HAP-1 (cell line): ENCODE data around the gene MAP2K5.

Source experiments
- DNase-seq, 2 experiments: peaks; one replicate each; pipeline ENCODE4 v3.0.0-alpha.2; 2016 to 2020; ENCODE audit warnings: low spot score in 2 of 2
- H3K27me3 ChIP-seq: fragments of 250-450 bp; sonication (Bioruptor Pico); 2 replicates; pipeline ENCODE4 v1.5.1; 2020; ENCODE audit warnings: low read depth, mild to moderate bottlenecking, moderate library complexity
- H3K36me3 ChIP-seq: fragments of 250-450 bp; sonication (Bioruptor Pico); replicated peaks from 2 replicates; pipeline ENCODE4 v1.5.1; 2020; ENCODE audit warnings: mild to moderate bottlenecking
- H3K4me1 ChIP-seq: fragments of 250-450 bp; sonication (Bioruptor Pico); 2 replicates; pipeline ENCODE4 v1.5.1; 2020; ENCODE audit warnings: mild to moderate bottlenecking
- H3K4me3 ChIP-seq: fragments of 250-450 bp; sonication (Bioruptor Pico); 2 replicates; pipeline ENCODE4 v1.5.1; 2020; ENCODE audit warnings: mild to moderate bottlenecking, moderate library complexity
- H3K9me3 ChIP-seq: fragments of 250-450 bp; sonication (Bioruptor Pico); 2 replicates; pipeline ENCODE4 v1.5.1; 2020; ENCODE audit warnings: mild to moderate bottlenecking, moderate library complexity
- in situ Hi-C: fragments of 300-500 bp; cut with MboI; formaldehyde crosslinking; loops from 3 replicates; pipeline ENCODE4 v1.14.3; 2020; ENCODE audit warnings: low sequenced_read_pairs, inconsistent platforms, mixed read lengths

Gene MAP2K5

DNA sequence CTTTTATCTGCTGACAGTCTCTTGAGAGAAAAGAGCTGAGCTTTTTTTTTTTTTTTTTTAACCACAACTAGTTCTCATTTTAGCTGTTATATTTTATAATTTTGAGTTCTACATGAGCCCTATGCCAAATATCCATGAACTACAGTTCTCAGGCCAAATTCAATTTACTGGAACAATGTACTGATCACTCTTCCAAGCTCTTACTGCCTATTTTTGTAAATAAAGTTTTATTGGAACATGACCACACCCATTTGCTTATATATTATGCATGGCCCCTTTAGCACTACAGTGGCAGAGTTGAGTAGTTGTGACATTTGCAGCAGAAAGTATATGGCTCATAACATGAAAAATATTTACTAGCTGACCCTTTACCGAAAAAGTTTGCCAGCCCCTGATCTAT, 153.6 kb downstream of the MAP2K5 start:
- Histone ChIP-seq H3K9me3 (no peaks in the 10 kb centered on the region), H3K27me3 (no peaks in the 10 kb centered on the region), H3K4me1 (peaks cover 15% of the 10 kb centered on the region), H3K4me3 (no peak overlapping the region), H3K36me3 (no peaks in the 10 kb centered on the region)
- no peak for DNase-seq
- in situ Hi-C loops: no loop called here

DNA sequence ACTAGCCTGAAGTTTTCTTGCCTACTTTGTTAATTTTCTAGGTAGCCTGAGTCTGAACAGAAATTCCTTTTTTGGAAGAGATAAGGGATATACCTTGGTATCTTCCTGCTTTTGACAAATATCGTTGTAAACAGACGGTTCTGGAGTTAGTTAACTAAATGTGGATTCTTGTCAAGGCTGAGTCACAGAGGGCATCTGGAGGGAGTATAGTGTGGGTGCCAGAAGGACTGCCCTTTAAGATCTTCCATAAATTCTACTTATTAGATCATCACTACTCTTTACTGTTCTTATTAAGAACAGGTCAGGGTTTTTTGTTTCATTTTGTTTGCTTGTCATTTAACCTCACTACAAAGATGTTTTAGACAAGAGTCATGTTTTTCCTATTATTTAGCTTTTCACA, 157.5 kb downstream of the MAP2K5 start:
- H3K9me3 ChIP-seq: no peaks in the 10 kb centered on the region
- in situ Hi-C loops: no loop called here
- no peaks in the 10 kb centered on the region for H3K36me3 ChIP-seq
- H3K27me3 ChIP-seq: no peaks in the 10 kb centered on the region
- no peaks in the 10 kb centered on the region for H3K4me1 ChIP-seq
- no peak overlapping the region for H3K4me3 ChIP-seq
- no peak for DNase-seq

DNA sequence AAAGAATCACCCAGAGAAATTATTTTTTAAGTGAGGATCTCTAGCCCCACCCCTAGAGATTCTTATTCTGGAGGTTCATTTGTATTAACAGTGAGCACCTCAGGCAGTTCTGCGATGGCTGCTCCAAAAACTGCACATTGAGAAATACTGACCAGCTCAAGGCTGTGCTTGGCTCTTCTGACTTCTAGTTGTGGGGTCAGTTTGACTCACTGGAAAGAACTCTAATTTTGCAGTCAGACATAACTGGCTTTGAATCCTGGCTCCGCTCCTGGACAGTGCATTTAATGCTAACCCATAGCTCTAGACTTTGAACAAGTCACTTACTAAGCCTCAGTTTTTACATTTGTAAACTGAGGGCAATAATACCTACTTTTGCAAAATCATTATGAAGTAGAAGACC, 159.2 kb downstream of the MAP2K5 start:
- in situ Hi-C loops: no loop called here

DNA sequence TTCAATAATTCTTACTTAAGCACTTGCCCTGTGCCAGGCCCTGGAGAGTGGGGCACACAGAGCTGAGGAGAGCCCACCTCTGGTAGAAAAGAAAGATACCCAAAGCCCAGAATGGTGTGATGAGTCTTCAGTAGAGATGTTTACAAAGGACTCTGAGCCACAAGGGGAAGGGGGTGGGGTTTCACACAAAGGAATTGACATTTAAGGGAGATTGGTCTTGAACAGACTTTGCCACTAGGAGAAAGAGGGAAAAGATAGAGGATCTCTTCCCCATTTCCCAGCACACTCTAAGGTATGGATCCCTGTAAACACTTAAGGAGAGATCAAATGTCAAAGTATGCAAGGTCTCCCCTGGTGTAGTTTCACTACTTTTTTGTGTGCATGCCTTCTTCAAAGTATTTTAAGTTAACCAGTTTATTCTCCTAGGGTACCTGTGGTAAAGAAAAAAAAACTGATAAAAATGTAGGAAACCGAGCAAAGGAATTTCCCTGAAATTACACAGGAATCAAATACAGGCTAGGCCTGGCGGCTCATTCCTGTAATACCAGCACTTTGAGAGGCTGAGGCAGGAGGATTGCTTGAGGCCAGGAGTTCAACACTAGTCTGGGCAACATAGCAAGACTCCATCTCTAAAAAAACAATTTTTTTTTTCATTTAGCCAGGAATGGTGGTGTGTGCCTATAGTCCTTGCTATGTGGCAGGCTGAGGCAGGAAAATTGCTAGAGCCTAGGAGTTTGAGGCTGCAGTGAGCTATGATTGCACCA, 165.2 kb downstream of the MAP2K5 start:
- peak; percentile 37 to 38 for DNase-seq
- Histone ChIP-seq H3K4me3 (no peak overlapping the region), H3K9me3 (no peaks in the 10 kb centered on the region; the same call in 1 of the 2 replicates), H3K36me3 (0 out of 2 replicates have a peak, but pooled peaks cover 4% of the 10 kb centered on the region), H3K27me3 (no peaks in the 10 kb centered on the region), H3K4me1 (no peaks in the 10 kb centered on the region; the same call in 1 of the 2 replicates)
- in situ Hi-C loops: no loop called here

More for the DNA sequence above, 159.2 kb downstream of the MAP2K5 start:
- H3K9me3 ChIP-seq: no peaks in the 10 kb centered on the region
- H3K4me1 ChIP-seq: no peaks in the 10 kb centered on the region
- DNase-seq: no peak
- no peaks in the 10 kb centered on the region for H3K27me3 ChIP-seq
- H3K36me3 ChIP-seq: no peaks in the 10 kb centered on the region
- H3K4me3 ChIP-seq: no peak overlapping the region

DNA sequence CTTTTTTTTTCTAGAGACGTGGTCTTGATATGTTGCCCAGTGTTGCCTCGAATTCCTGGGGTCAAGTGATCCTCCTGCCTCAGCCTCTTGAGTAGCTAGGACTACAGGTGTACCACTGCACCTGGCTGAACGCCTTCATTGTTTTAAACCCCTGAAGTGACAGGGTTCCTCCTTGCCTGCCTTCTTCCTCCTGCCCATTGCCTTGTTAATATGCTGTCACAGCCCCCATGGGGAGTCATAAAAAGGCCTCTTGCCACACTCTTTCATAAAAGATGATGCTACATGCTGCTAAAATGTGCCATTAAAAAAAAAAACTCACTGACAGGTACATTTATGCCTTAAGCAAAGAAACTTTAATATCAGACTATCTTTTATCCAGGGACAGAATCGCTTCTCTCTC, 166.0 kb downstream of the MAP2K5 start:
- Histone ChIP-seq H3K4me3 (no peak overlapping the region), H3K9me3 (no peaks in the 10 kb centered on the region; the same call in 1 of the 2 replicates), H3K4me1 (no peaks in the 10 kb centered on the region; the same call in 1 of the 2 replicates), H3K36me3 (0 out of 2 replicates have a peak, but pooled peaks cover 4% of the 10 kb centered on the region), H3K27me3 (no peaks in the 10 kb centered on the region)
- in situ Hi-C loops: no loop called here
- DNase-seq: no peak

DNA sequence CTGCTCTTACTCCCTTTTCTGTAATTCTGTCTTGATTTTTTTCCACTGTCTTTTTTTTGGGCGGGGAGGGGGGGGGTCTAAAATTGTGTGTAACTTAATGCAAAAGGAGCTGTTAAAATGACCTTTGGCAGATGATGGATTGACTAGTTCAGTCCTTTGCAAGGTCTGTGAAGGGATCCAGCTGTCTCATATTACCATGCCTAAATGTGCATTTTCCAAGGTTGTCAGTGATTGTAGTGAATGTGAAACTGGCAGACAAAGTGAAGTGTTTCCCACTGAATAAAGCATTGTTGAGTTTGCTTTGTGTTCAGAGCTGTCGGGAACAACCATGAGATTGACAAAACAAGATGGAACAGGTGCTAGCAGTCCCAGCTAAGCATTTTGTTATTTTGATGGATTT, 172.7 kb downstream of the MAP2K5 start:
- DNase-seq: peak; percentile 41 to 90
- peaks cover 9% of the 10 kb centered on the region for H3K4me1 ChIP-seq
- no peaks in the 10 kb centered on the region; the same call in 1 of the 2 replicates for H3K9me3 ChIP-seq
- H3K27me3 ChIP-seq: no peaks in the 10 kb centered on the region
- peaks cover 4% of the 10 kb centered on the region; the same call in 1 of the 2 replicates for H3K36me3 ChIP-seq
- no peak overlapping the region for H3K4me3 ChIP-seq
- in situ Hi-C loops: no loop called here

DNA sequence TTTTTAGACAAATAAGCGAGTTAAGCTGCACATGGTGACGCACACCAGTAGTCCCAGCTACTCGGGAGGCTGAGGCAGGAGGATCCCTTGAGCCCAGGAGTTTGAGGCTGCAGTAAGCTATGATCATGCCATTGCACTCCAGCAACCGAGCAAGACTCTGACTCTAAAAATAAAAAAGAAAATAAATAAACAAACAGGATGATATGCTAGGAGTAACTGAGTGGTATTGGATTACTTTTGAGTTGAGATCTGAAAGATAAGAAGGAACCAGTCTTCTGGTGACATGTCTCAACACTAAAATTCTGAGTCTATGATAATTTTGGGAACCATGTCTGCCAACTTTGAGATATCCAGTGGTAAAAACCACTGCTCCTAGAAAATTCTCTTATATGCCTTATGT, 173.7 kb downstream of the MAP2K5 start:
- Histone ChIP-seq H3K27me3 (no peaks in the 10 kb centered on the region), H3K9me3 (no peaks in the 10 kb centered on the region; the same call in 1 of the 2 replicates), H3K4me3 (no peak overlapping the region), H3K4me1 (peaks cover 9% of the 10 kb centered on the region), H3K36me3 (peaks cover 2% of the 10 kb centered on the region; the same call in 1 of the 2 replicates)
- in situ Hi-C loops: no loop called here
- DNase-seq: no peak

DNA sequence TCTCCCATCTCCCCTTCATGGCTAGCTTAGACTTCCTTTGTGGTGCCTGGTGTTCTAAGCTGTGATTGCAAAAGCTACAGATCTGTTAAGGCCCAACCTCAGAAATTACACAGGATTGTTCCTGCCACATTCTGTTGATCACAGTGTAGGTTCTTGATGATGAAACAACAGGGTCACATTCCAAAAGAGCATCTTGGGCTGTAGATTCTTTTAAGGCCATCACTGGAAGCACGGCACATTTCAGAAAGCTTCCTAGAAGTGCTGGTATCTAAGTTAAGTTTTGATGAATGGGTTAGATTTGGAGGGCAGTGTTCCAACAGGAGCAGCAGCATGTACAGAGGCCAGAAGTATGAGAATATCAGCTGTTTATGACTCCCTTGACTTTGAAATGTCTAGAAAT, 175.3 kb downstream of the MAP2K5 start:
- H3K36me3 ChIP-seq: no peaks in the 10 kb centered on the region; the same call in 1 of the 2 replicates
- H3K4me1 ChIP-seq: peaks cover 19% of the 10 kb centered on the region
- no peak for DNase-seq
- in situ Hi-C loops: no loop called here
- no peaks in the 10 kb centered on the region for H3K27me3 ChIP-seq
- no peaks in the 10 kb centered on the region for H3K9me3 ChIP-seq
- no peak overlapping the region for H3K4me3 ChIP-seq

DNA sequence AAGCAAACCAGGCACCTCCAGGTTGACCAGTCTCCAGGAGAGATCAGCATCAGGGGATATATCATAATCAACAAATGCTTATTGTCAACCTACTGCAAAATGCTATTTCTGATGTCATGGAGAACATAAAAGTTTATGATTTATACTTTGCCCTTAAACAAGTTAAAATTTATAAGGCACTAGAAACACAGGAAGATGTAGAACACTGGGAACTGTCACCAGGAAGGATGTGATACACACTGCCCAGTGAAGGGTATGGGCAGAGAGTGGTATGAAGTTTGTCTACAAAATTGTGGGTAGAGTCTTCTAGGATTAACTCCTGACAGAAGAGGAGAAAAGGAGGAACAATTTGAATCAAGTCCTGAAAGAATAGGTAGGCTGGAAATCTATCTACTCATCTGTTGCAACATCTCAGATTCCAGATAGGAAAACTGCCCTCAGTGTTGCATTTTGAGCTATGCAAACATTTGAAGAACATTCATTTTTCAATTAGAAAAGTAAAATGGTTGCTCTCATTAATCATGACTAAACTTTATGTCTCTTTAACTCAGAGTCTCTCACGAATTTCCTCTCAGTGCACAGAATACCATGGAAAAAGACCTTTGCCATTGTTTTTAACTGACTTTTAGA, 176.9 kb downstream of the MAP2K5 start:
- H3K36me3 ChIP-seq: no peaks in the 10 kb centered on the region; the same call in 1 of the 2 replicates
- in situ Hi-C loops: no loop called here
- H3K4me1 ChIP-seq: peaks cover 32% of the 10 kb centered on the region
- DNase-seq: no peak
- no peak overlapping the region for H3K4me3 ChIP-seq
- H3K9me3 ChIP-seq: no peaks in the 10 kb centered on the region
- no peaks in the 10 kb centered on the region for H3K27me3 ChIP-seq

DNA sequence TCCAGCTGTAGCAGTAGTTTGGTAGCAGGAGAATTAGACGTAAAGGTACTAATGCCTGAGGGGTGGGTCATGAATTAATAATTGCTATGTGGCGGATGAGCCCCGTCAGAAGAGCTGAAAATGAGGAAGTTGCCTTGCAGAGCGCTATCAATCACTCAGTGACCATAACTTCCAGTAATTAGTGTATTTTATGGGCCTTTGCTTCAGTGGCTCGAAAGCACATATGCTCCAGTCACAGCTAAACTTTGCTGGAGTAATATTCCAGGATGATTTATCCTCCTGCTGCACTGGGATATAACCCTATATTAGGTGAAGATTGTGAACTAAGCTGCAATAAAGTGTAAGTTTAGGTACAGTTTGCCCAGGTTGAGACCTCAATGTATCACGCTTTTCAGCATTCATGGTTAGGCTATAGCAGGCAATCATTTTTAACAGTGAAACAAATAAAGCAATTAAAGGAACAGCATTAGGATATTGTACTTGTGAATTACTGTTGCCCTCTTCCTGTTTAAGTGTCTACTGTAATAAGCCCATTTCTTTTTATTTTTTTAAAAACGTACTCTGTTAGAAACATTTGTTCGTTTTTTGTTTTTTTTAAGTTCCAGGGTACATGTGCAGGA, 178.2 kb downstream of the MAP2K5 start:
- in situ Hi-C loops: no loop called here
- DNase-seq: no peak

DNA sequence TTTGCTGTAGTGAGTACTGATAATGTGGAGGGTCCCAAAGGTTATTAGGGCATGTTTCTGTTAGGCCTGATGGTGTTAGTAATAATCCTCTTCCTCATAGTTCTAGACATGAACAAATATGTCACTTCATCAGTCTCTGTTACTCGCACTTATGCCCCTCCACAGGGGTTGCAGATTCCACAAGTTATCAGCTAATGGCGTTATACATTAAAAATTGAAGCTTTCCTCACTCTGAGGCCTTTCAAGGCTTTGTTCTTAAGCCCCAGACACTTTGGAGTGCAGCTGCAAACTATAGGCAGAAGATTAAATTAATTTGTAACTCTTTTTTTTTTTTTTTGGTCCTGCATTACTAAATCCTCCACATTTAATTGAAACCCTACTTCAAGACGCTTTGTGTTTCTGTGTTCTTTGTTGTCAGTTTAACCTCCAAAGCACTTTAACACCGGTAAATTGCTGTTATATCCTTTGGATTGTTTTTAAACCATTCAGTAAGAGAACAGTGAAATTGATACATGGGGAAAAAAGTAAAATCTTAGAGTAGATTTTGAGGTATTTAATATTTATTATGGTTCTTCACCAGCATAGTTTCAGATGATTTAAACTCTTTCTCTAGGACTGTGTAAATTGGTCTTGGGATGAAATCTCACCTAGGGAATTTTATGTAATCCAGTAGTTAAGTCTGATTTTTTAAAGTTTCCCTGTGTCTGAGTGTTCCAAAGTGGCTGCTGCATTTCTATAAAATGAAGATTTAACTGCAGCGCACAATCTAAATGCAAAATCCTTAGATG, 179.7 kb downstream of the MAP2K5 start:
- H3K27me3 ChIP-seq: no peaks in the 10 kb centered on the region
- in situ Hi-C loops: no loop called here
- DNase-seq: peak in 1 of 2 experiments; percentile 50
- H3K4me1 ChIP-seq: peaks cover 24% of the 10 kb centered on the region
- no peaks in the 10 kb centered on the region for H3K36me3 ChIP-seq
- no peak overlapping the region for H3K4me3 ChIP-seq
- H3K9me3 ChIP-seq: no peaks in the 10 kb centered on the region

More for the DNA sequence above, 178.2 kb downstream of the MAP2K5 start:
- H3K36me3 ChIP-seq: no peaks in the 10 kb centered on the region
- H3K4me1 ChIP-seq: peaks cover 25% of the 10 kb centered on the region
- no peaks in the 10 kb centered on the region for H3K9me3 ChIP-seq
- no peak overlapping the region for H3K4me3 ChIP-seq
- no peaks in the 10 kb centered on the region for H3K27me3 ChIP-seq

DNA sequence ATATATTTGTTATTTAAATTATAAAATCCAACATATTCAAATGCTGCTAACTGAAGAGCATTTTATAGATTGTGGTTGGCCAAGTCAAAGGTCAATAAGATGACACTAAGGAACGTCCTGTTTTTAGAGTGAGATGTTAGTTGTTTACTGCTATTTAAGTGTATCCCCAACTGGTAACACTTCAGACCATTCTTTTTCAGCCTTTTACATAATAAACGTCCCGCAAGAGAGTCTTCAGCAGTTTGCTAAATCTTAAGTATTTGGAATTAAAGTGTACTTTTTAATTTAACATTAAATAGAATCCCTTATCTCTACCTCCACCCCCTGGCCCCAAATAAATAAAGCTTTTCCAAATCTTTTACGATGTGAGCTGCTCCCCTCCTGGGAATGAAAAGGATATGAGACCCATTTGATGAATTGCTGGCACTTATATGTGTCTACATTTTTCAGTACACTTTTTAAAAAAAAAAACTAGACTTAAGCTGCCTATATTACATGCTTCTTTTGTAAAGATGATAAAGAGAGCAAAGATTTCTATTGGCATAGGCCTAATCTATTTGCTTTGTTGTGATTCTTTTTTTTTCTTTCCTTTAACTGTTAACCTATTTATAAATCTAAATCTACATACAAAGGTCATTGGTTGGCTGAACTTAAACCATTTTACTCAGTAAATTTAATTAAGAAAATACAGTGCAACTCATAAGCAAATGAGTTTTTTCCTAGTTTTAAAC, 181.0 kb downstream of the MAP2K5 start:
- in situ Hi-C loops: no loop called here
- Histone ChIP-seq H3K36me3 (no peaks in the 10 kb centered on the region), H3K27me3 (no peaks in the 10 kb centered on the region), H3K4me3 (no peak overlapping the region), H3K4me1 (peaks cover 29% of the 10 kb centered on the region), H3K9me3 (no peaks in the 10 kb centered on the region)
- peak in 1 of 2 experiments; percentile 79 for DNase-seq
